A673 (cell line): ENCODE results near the gene CHD2. TPM values are rescaled to one million over a fixed set of nuclear protein-coding genes. Genes with fewer than 3 reads are reported as not detected.

Source experiments
- BruUV-seq: library from RNA; stranded (reverse); fragments of 400-500 nt; replicated peaks from 2 replicates; lab custom pipeline; 2021; lab: Mats Ljungman, UMichigan
- CTCF ChIA-PET: fragments of 300-600 bp; sonication (Branson Sonifier 250); formaldehyde crosslinking; loops from one replicate; lab custom pipeline; 2022; ENCODE audit warnings: antibody characterized with exemption; lab: Charles Lee
- POLR2A ChIA-PET: fragments of 300-600 bp; sonication (Branson Sonifier 250); formaldehyde crosslinking; loops from one replicate; lab custom pipeline; 2022; ENCODE audit warnings: antibody characterized with exemption; ENCODE audit not compliant: low non-redundant PET; lab: Charles Lee
- DNase-seq: peaks from one replicate; pipeline ENCODE4 v3.0.0-alpha.2; 2015; ENCODE audit warnings: low spot score
- H3K27ac ChIP-seq: fragments of 200-600 bp; sonication (generic); 2 replicates; pipeline ENCODE4 v1.5.1; 2016; ENCODE audit warnings: mixed run types, low read depth, mild to moderate bottlenecking, mixed read lengths, antibody characterized with exemption, low read length; ENCODE audit not compliant: poor library complexity, severe bottlenecking
- H3K27me3 ChIP-seq: fragments of 200-600 bp; sonication (generic); replicated peaks from 2 replicates; pipeline ENCODE4 v1.6.1; 2017; ENCODE audit warnings: mixed run types, low read depth, mild to moderate bottlenecking, mixed read lengths, antibody characterized with exemption, low read length; ENCODE audit not compliant: insufficient read depth, poor library complexity
- H3K36me3 ChIP-seq: fragments of 200-600 bp; sonication (generic); 2 replicates; pipeline ENCODE4 v1.6.1; 2016; ENCODE audit warnings: mixed run types, mild to moderate bottlenecking, mixed read lengths, antibody characterized with exemption, low read length; ENCODE audit not compliant: insufficient read depth, poor library complexity, severe bottlenecking
- H3K4me1 ChIP-seq: fragments of 200-600 bp; sonication (generic); 2 replicates; pipeline ENCODE4 v1.6.1; 2017; ENCODE audit warnings: mixed run types, mild to moderate bottlenecking, mixed read lengths, antibody characterized with exemption, low read length; ENCODE audit not compliant: insufficient read depth, poor library complexity, severe bottlenecking
- H3K4me3 ChIP-seq: fragments of 200-600 bp; sonication (generic); 2 replicates; pipeline ENCODE4 v1.5.1; 2016; ENCODE audit warnings: low read depth, mixed run types, mild to moderate bottlenecking, mixed read lengths, low read length; ENCODE audit not compliant: poor library complexity, severe bottlenecking
- H3K9me3 ChIP-seq: fragments of 200-600 bp; sonication (generic); 2 replicates; pipeline ENCODE4 v1.6.1; 2016; ENCODE audit warnings: mixed run types, low read depth, mild to moderate bottlenecking, mixed read lengths, antibody characterized with exemption, low read length; ENCODE audit not compliant: poor library complexity, severe bottlenecking
- CTCF ChIP-seq: fragments of 300-800, 200-600 bp; sonication (generic); conservative IDR thresholded peaks from 2 replicates; pipeline ENCODE4 v1.5.1; 2017; ENCODE audit warnings: low read depth, mild to moderate bottlenecking, antibody characterized with exemption, low read length, moderate library complexity, mixed read lengths
- EZH2 ChIP-seq: fragments of 200-600 bp; sonication (generic); IDR thresholded peaks from 2 replicates; pipeline ENCODE4 v1.6.1; 2017; ENCODE audit warnings: borderline replicate concordance, low read depth, mild to moderate bottlenecking, mixed read lengths, antibody characterized with exemption, low read length; ENCODE audit not compliant: poor library complexity, severe bottlenecking
- intact Hi-C: fragments of 100-400 bp; cut with micrococcal nuclease; formaldehyde crosslinking; loops from one replicate; pipeline ENCODE4 v1.10.0; 2022; ENCODE audit not compliant: unreplicated experiment
- total RNA-seq: library from RNA; stranded (reverse); gene quantifications from 2 replicates; pipeline ENCODE4 v1.2.3, GENCODE V29; 2021

CHD2 gene
- total RNA-seq, 1 experiment from 2014 or later = 75.7 TPM

- H3K36me3 ChIP-seq = no peaks in the 10 kb centered on the region
- intact Hi-C loops = no loop called here
- peaks cover 4% of the 10 kb centered on the region for H3K4me1 ChIP-seq
- no peak overlapping the region for H3K4me3 ChIP-seq
- H3K27me3 ChIP-seq = no peaks in the 10 kb centered on the region
- H3K9me3 ChIP-seq = peaks cover under 1% of the 10 kb centered on the region
- ChIA-PET CTCF (no interaction called here), POLR2A (no interaction called here)
- H3K27ac ChIP-seq = no peak overlapping the region
- BruUV-seq = no TSS peak
- TF ChIP-seq CTCF (no peak), EZH2 (no peak)
- DNase-seq = no peak
These were observed 151.3 kb downstream of the CHD2 start for GRCh38 chr15:93051236-93052089.

GRCh38 chr15:93052090-93052879, 152.2 kb downstream of the CHD2 start:
- ChIA-PET CTCF (no interaction called here), POLR2A (no interaction called here)
- no peaks in the 10 kb centered on the region for H3K36me3 ChIP-seq

GRCh38 chr15:93055211-93055610, 155.1 kb downstream of the CHD2 start:
- no TSS peak for BruUV-seq
- CTCF ChIA-PET = no interaction called here
- no peaks in the 10 kb centered on the region for H3K36me3 ChIP-seq

More at GRCh38 chr15:93052090-93052879, 152.2 kb downstream of the CHD2 start:
- Histone ChIP-seq H3K9me3 (no peaks in the 10 kb centered on the region), H3K4me3 (no peak overlapping the region), H3K4me1 (peaks cover 4% of the 10 kb centered on the region), H3K27me3 (no peaks in the 10 kb centered on the region), H3K27ac (no peak overlapping the region)
- no peak for DNase-seq
- TF ChIP-seq EZH2 (no peak), CTCF (peak; percentile 38)
- intact Hi-C loops = no loop called here
- BruUV-seq = no TSS peak

More at GRCh38 chr15:93055211-93055610, 155.1 kb downstream of the CHD2 start:
- DNase-seq = no peak
- no peak overlapping the region for H3K27ac ChIP-seq
- POLR2A ChIA-PET = no interaction called here
- H3K9me3 ChIP-seq = no peaks in the 10 kb centered on the region
- no peak overlapping the region for H3K4me3 ChIP-seq
- intact Hi-C loops = no loop called here
- no peaks in the 10 kb centered on the region for H3K27me3 ChIP-seq
- no peak for TF ChIP-seq CTCF
- TF ChIP-seq EZH2 = no peak
- no peaks in the 10 kb centered on the region for H3K4me1 ChIP-seq
